OCI-LY1 (cell line): Measurements from ENCODE around the gene GRK5.
"Not testable (repeated sequence)": the region's sequence is repeated elsewhere in the genome, so short reads cannot be mapped to it uniquely, and the experiment has no call there.

Experiments used
- H2AFZ ChIP-seq: fragments of 200-600 bp; sonication (generic), shearing (Covaris generic); 2 replicates; pipeline ENCODE4 v1.6.0; 2014; ENCODE audit warnings: antibody characterized with exemption, mild to moderate bottlenecking, low read length
- H3F3A ChIP-seq: fragments of 200-600 bp; sonication (generic), shearing (Covaris generic); 2 replicates; pipeline ENCODE4 v1.6.0; 2014; ENCODE audit warnings: mild to moderate bottlenecking, antibody characterized with exemption, low read length, moderate library complexity; ENCODE audit not compliant: insufficient read depth
- H3K27ac ChIP-seq: fragments of 200-600 bp; sonication (generic); 2 replicates; pipeline ENCODE4 v1.5.1; 2014; ENCODE audit warnings: low read length, mixed run types, mild to moderate bottlenecking, low read depth; ENCODE audit not compliant: poor library complexity, severe bottlenecking
- H3K27me3 ChIP-seq: fragments of 200-600 bp; sonication (generic); 2 replicates; pipeline ENCODE4 v1.6.0; 2014; ENCODE audit warnings: antibody characterized with exemption, mild to moderate bottlenecking, low read length, moderate library complexity; ENCODE audit not compliant: insufficient read depth
- H3K36me3 ChIP-seq: fragments of 200-600 bp; sonication (generic); 2 replicates; pipeline ENCODE4 v1.6.1; 2014; ENCODE audit warnings: mild to moderate bottlenecking, antibody characterized with exemption, low read length, moderate library complexity, mixed read lengths; ENCODE audit not compliant: insufficient read depth
- H3K4me1 ChIP-seq: fragments of 200-600 bp; sonication (generic); 2 replicates; pipeline ENCODE4 v1.5.1; 2014; ENCODE audit warnings: mild to moderate bottlenecking, low read length, moderate library complexity; ENCODE audit not compliant: insufficient read depth, severe bottlenecking
- H3K4me2 ChIP-seq: fragments of 200-600 bp; sonication (generic), shearing (Covaris generic); 2 replicates; pipeline ENCODE4 v1.6.1; 2014; ENCODE audit warnings: low read length
- H3K4me3 ChIP-seq: fragments of 200-600 bp; sonication (generic); 2 replicates; pipeline ENCODE4 v1.5.1; 2014; ENCODE audit warnings: low read length, low read depth, mild to moderate bottlenecking, mixed read lengths; ENCODE audit not compliant: poor library complexity, severe bottlenecking
- H3K79me2 ChIP-seq: fragments of 200-600 bp; shearing (Covaris generic); 2 replicates; pipeline ENCODE4 v1.6.1; 2016; ENCODE audit warnings: mixed run types, low read length, mixed read lengths; ENCODE audit not compliant: insufficient read depth
- H3K9ac ChIP-seq: fragments of 200-600 bp; sonication (generic), shearing (Covaris generic); 2 replicates; pipeline ENCODE4 v1.6.1; 2014; ENCODE audit warnings: mild to moderate bottlenecking, low read length, mixed read lengths
- H3K9me2 ChIP-seq: fragments of 200-600 bp; sonication (generic), shearing (Covaris generic); 2 replicates; pipeline ENCODE4 v1.6.1; 2014; ENCODE audit warnings: low read depth, mild to moderate bottlenecking, low read length, mixed read lengths
- H3K9me3 ChIP-seq: fragments of 200-600 bp; shearing (Covaris generic); 2 replicates; pipeline ENCODE4 v1.6.1; 2014; ENCODE audit warnings: low read length, mixed read lengths
- H4K20me1 ChIP-seq: fragments of 200-600 bp; sonication (generic), shearing (Covaris generic); 2 replicates; pipeline ENCODE4 v1.6.0; 2016; ENCODE audit warnings: mild to moderate bottlenecking, low read length; ENCODE audit not compliant: insufficient read depth
- CTCF ChIP-seq: fragments of 200-600 bp; sonication (generic), shearing (Covaris generic); IDR thresholded peaks from 2 replicates; pipeline ENCODE4 v1.5.1; 2017; ENCODE audit warnings: mild to moderate bottlenecking, antibody characterized with exemption, low read length, moderate library complexity, mixed read lengths
- EZH2 ChIP-seq: fragments of 200-600 bp; sonication (generic), shearing (Covaris generic); IDR thresholded peaks from 2 replicates; pipeline ENCODE4 v1.8.0; 2017; ENCODE audit warnings: borderline replicate concordance, mixed run types, mild to moderate bottlenecking, antibody characterized with exemption, low read length, moderate library complexity, mixed read lengths

Gene GRK5

GRCh38 chr10:119259345-119259744 lies 52.0 kb downstream of the GRK5 start:
- no peak overlapping the region for H2AFZ ChIP-seq
- H4K20me1 ChIP-seq, result no peaks in the 10 kb centered on the region
- no peak overlapping the region for H3K4me2 ChIP-seq
- no peaks in the 10 kb centered on the region for H3K9me2 ChIP-seq
- H3F3A ChIP-seq, result no peaks in the 10 kb centered on the region
- H3K4me3 ChIP-seq, result no peak overlapping the region
- TF ChIP-seq CTCF, result no peak
- no peak for TF ChIP-seq EZH2
- no peaks in the 10 kb centered on the region for H3K27me3 ChIP-seq
- H3K9ac ChIP-seq, result no peak overlapping the region
- no peaks in the 10 kb centered on the region for H3K4me1 ChIP-seq
- H3K36me3 ChIP-seq, result no peaks in the 10 kb centered on the region
- H3K27ac ChIP-seq, result no peak overlapping the region
- no peaks in the 10 kb centered on the region for H3K79me2 ChIP-seq
- 0 out of 2 replicates have a peak, but pooled peaks cover 2% of the 10 kb centered on the region for H3K9me3 ChIP-seq

- not testable (repeated sequence) for H3K27me3 ChIP-seq, H3K9me2 ChIP-seq, H3F3A ChIP-seq, H3K79me2 ChIP-seq, H3K4me3 ChIP-seq, H3K27ac ChIP-seq, H2AFZ ChIP-seq, H3K9ac ChIP-seq, H3K4me1 ChIP-seq, H3K9me3 ChIP-seq, H3K4me2 ChIP-seq, H3K36me3 ChIP-seq, H4K20me1 ChIP-seq
These were observed 53.6 kb downstream of the GRK5 start for GRCh38 chr10:119261016-119261415.

- Histone ChIP-seq H3K27me3 (no peaks in the 10 kb centered on the region; the same call in 1 of the 2 replicates), H3K9ac (no peak overlapping the region), H3K4me1 (peaks cover 4% of the 10 kb centered on the region), H3K36me3 (no peaks in the 10 kb centered on the region), H4K20me1 (no peaks in the 10 kb centered on the region), H2AFZ (no peak overlapping the region), H3K4me2 (no peak overlapping the region), H3F3A (no peaks in the 10 kb centered on the region), H3K27ac (no peak overlapping the region), H3K9me2 (no peaks in the 10 kb centered on the region), H3K9me3 (0 out of 2 replicates have a peak, but pooled peaks cover 2% of the 10 kb centered on the region), H3K79me2 (no peaks in the 10 kb centered on the region), H3K4me3 (no peak overlapping the region)
- no peak for TF ChIP-seq EZH2
- no peak for TF ChIP-seq CTCF
These were observed 56.7 kb downstream of the GRK5 start for GRCh38 chr10:119263951-119264617.

- H4K20me1 ChIP-seq, result no peaks in the 10 kb centered on the region
- H3K27ac ChIP-seq, result no peak overlapping the region
- H3K9me3 ChIP-seq, result 0 out of 2 replicates have a peak, but pooled peaks cover 2% of the 10 kb centered on the region
- H2AFZ ChIP-seq, result no peak overlapping the region
- H3F3A ChIP-seq, result no peaks in the 10 kb centered on the region
- H3K4me2 ChIP-seq, result no peak overlapping the region
- H3K4me1 ChIP-seq, result peaks cover 5% of the 10 kb centered on the region
- H3K36me3 ChIP-seq, result no peaks in the 10 kb centered on the region
- H3K4me3 ChIP-seq, result no peak overlapping the region
- H3K9ac ChIP-seq, result no peak overlapping the region
- H3K9me2 ChIP-seq, result no peaks in the 10 kb centered on the region
- TF ChIP-seq EZH2 (no peak), CTCF (no peak)
- peaks cover 4% of the 10 kb centered on the region for H3K27me3 ChIP-seq
- H3K79me2 ChIP-seq, result no peaks in the 10 kb centered on the region
These were observed 58.3 kb downstream of the GRK5 start for GRCh38 chr10:119265691-119266090.
